ENCODE measurements around the gene CPD. TPM values are rescaled to one million over a fixed set of nuclear protein-coding genes. Genes with fewer than 3 reads are reported as not detected.

The CPD gene
- total and polyA plus RNA-seq, 9 of the 15 experiments (the other 6 are each of a cell fraction or from before 2014, with no cell fraction given): 4.5 to 24.4 (median 20.4) TPM

DNA sequence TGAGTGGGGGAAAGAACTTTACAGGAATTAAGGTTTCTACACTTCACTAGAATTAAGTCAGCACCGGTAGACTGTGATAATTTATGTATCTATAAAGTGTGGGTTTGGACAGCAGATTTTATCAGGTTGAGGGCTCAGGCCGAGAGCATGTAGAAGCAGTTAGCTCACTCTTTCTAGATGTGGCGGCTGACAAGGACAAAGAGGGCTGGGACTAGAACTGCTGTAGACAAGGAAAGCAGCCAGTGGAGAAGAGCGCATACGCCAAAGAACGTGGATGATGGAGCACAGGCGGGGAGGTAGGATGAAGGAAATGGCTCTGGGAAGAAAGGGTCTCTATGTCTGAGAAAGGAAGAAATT, 98.0 kb downstream of the CPD start (continued):
- TF ChIP-seq ZBTB2 (IDR thresholded peaks at IDR 0.05) (peak; percentile 22; the same call in 1 of the 2 replicates), MEIS2 (IDR thresholded peaks at IDR 0.05; ENCODE audit: partially characterized antibody) (peak; percentile 85), FOXJ3 (CRISPR knock-in tag; IDR thresholded peaks at IDR 0.05) (no peak), NFXL1 (CRISPR knock-in tag; IDR thresholded peaks at IDR 0.05) (no peak), KDM1A (IDR thresholded peaks at IDR 0.05) (peak; percentile 41 to 47; a peak in 1 of 4 replicates), THRA (IDR thresholded peaks at IDR 0.05) (no peak), LARP7 (IDR thresholded peaks at IDR 0.05) (0 out of 2 replicates have a peak, but pooled peaks have one; percentile 77), PHF21A (IDR thresholded peaks at IDR 0.05; ENCODE audit: borderline replicate concordance, low read depth) (no peak), ZNF785 (CRISPR knock-in tag; IDR thresholded peaks at IDR 0.05) (no peak), NBN (IDR thresholded peaks at IDR 0.05; ENCODE audit: low read depth) (no peak; the same call in 1 of the 2 replicates), TRIM25 (IDR thresholded peaks at IDR 0.05; ENCODE audit: borderline replicate concordance) (0 out of 2 replicates have a peak, but pooled peaks have one; percentile 87)
- TF ChIP-seq, protein P1, sequence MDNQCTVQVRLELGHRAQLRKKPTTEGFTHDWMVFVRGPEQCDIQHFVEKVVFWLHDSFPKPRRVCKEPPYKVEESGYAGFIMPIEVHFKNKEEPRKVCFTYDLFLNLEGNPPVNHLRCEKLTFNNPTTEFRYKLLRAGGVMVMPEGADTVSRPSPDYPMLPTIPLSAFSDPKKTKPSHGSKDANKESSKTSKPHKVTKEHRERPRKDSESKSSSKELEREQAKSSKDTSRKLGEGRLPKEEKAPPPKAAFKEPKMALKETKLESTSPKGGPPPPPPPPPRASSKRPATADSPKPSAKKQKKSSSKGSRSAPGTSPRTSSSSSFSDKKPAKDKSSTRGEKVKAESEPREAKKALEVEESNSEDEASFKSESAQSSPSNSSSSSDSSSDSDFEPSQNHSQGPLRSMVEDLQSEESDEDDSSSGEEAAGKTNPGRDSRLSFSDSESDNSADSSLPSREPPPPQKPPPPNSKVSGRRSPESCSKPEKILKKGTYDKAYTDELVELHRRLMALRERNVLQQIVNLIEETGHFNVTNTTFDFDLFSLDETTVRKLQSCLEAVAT (IDR thresholded peaks at IDR 0.05): peak in 1 of 2 experiments; percentile 28; a peak in 1 of 4 replicates
- TF ChIP-seq, protein P2, sequence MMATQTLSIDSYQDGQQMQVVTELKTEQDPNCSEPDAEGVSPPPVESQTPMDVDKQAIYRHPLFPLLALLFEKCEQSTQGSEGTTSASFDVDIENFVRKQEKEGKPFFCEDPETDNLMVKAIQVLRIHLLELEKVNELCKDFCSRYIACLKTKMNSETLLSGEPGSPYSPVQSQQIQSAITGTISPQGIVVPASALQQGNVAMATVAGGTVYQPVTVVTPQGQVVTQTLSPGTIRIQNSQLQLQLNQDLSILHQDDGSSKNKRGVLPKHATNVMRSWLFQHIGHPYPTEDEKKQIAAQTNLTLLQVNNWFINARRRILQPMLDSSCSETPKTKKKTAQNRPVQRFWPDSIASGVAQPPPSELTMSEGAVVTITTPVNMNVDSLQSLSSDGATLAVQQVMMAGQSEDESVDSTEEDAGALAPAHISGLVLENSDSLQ (IDR thresholded peaks at IDR 0.05): peak; percentile 67
- TF ChIP-seq, protein P3, sequence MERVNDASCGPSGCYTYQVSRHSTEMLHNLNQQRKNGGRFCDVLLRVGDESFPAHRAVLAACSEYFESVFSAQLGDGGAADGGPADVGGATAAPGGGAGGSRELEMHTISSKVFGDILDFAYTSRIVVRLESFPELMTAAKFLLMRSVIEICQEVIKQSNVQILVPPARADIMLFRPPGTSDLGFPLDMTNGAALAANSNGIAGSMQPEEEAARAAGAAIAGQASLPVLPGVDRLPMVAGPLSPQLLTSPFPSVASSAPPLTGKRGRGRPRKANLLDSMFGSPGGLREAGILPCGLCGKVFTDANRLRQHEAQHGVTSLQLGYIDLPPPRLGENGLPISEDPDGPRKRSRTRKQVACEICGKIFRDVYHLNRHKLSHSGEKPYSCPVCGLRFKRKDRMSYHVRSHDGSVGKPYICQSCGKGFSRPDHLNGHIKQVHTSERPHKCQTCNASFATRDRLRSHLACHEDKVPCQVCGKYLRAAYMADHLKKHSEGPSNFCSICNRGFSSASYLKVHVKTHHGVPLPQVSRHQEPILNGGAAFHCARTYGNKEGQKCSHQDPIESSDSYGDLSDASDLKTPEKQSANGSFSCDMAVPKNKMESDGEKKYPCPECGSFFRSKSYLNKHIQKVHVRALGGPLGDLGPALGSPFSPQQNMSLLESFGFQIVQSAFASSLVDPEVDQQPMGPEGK (CRISPR knock-in tag; IDR thresholded peaks at IDR 0.05; ENCODE audit: borderline replicate concordance): no peak
- TF ChIP-seq, protein P4, sequence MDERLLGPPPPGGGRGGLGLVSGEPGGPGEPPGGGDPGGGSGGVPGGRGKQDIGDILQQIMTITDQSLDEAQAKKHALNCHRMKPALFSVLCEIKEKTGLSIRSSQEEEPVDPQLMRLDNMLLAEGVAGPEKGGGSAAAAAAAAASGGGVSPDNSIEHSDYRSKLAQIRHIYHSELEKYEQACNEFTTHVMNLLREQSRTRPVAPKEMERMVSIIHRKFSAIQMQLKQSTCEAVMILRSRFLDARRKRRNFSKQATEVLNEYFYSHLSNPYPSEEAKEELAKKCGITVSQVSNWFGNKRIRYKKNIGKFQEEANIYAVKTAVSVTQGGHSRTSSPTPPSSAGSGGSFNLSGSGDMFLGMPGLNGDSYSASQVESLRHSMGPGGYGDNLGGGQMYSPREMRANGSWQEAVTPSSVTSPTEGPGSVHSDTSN (CRISPR knock-in tag; IDR thresholded peaks at IDR 0.05; ENCODE audit: low read depth): no peak
- TF ChIP-seq, protein P4 (tag; conservative IDR thresholded peaks at IDR 0.05; ENCODE audit: low read depth): peak; percentile 64
